Lung (tissue), 12 donors: ENCODE data around the gene PACSIN1. TPM values are rescaled to one million over a fixed set of nuclear protein-coding genes. Genes with fewer than 3 reads are reported as not detected.

Experiments used
- ATAC-seq: fragments of 200-7000 bp; cut with Tn5 transposase; one replicate; pipeline ENCODE4 v1.9.1; 2020; ENCODE audit warnings: moderate number of reproducible peaks; ENCODE audit not compliant: insufficient read depth, low FRiP score
- DNase-seq, 3 donors: peaks; one replicate each; pipeline ENCODE4 v3.0.0-alpha.2; 2013 to 2017
- H3K27ac ChIP-seq, 2 donors: one replicate each; pipeline ENCODE4 v1.5.1; 2013; ENCODE audit warnings: mild to moderate bottlenecking in 2 of 2, moderate library complexity in 2 of 2, control low read depth in 1 of 2, inconsistent platforms in 1 of 2, low read depth in 1 of 2, low read length in 1 of 2
- H3K27me3 ChIP-seq, 3 donors: one replicate each; pipeline ENCODE4 v1.5.1; 2013; ENCODE audit warnings: low read length in 2 of 3; ENCODE audit not compliant: control insufficient read depth in 3 of 3, insufficient read depth in 3 of 3
- H3K36me3 ChIP-seq, 4 donors: one replicate each; pipeline ENCODE4 v1.5.1; 2013; ENCODE audit warnings: low read length in 4 of 4, mild to moderate bottlenecking in 1 of 4, moderate library complexity in 1 of 4; ENCODE audit not compliant: control insufficient read depth in 4 of 4, insufficient read depth in 4 of 4
- H3K4me1 ChIP-seq, 5 donors: one replicate each; pipeline ENCODE4 v1.5.1; 2013; ENCODE audit warnings: low read length in 5 of 5, mild to moderate bottlenecking in 2 of 5, moderate library complexity in 1 of 5; ENCODE audit not compliant: control insufficient read depth in 5 of 5, insufficient read depth in 5 of 5
- H3K4me3 ChIP-seq: one replicate; pipeline ENCODE4 v1.5.1; 2013; ENCODE audit warnings: mild to moderate bottlenecking, control low read depth, moderate library complexity
- H3K9ac ChIP-seq, 2 donors: one replicate each; pipeline ENCODE4 v1.5.1; 2013; ENCODE audit warnings: low read length in 2 of 2, control low read depth in 1 of 2; ENCODE audit not compliant: insufficient read depth in 1 of 2
- H3K9me3 ChIP-seq, 4 donors: one replicate each; pipeline ENCODE4 v1.5.1; 2013; ENCODE audit warnings: low read length in 3 of 4, mild to moderate bottlenecking in 1 of 4, moderate library complexity in 1 of 4; ENCODE audit not compliant: control insufficient read depth in 4 of 4, insufficient read depth in 3 of 4
- CTCF ChIP-seq: IDR thresholded peaks from 2 replicates; pipeline ENCODE4 v1.5.1; 2012; ENCODE audit warnings: mild to moderate bottlenecking; ENCODE audit errors: control extremely low read depth, extremely low read depth
- WGBS, 2 donors: extraction: QIAGEN DNeasy Blood & Tissue Kit; methylation state at CpG; one replicate each; pipeline ENCODE4 v1.1.7; 2013; 5-methylcytosine and 5-hydroxymethylcytosine counted together
- polyA plus RNA-seq, 2 donors: library from polyadenylated mRNA; stranded (reverse); fragments of 200-250 nt; gene quantifications; one replicate each; pipeline ENCODE4 v1.2.1, GENCODE V29; 2013
- total RNA-seq, 2 donors: library from RNA; depleted of rRNA in 1 of 2; stranded (reverse); fragments of >200 nt in 1 of 2; gene quantifications; one replicate each; pipeline ENCODE4 v1.2.1, GENCODE V29; 2014 to 2021
- donor health status: control.
- donor health status: control.
- donor health status: Bipolar disorder and iron deficiency.
- donor health status: healthy.
- donor health status: DM: yes; HTN: yes; CAD: no.

The PACSIN1 gene
- total and polyA plus RNA-seq, 4 donors, result 0.02 to 0.17 (median 0.12) TPM

GRCh38 chr6:34551720-34552119 is 85.8 kb downstream of the PACSIN1 start:
- WGBS, 2 donors, result 96 to 97% methylated on average over 8 of the region's 8 CpGs
- Histone ChIP-seq H3K9me3 (no peaks in the 10 kb centered on the region), H3K27ac (no peak overlapping the region), H3K4me3 (no peak overlapping the region), H3K9ac (no peak overlapping the region), H3K4me1 (peaks cover 0 to 10% (median 0%) of the 10 kb centered on the region in 5 donors), H3K27me3 (no peaks in the 10 kb centered on the region), H3K36me3 (no peaks in the 10 kb centered on the region)
- ATAC-seq, result no peak
- TF ChIP-seq CTCF, result no peak
- no peak for DNase-seq

GRCh38 chr6:34552620-34553019 is 86.7 kb downstream of the PACSIN1 start:
- no peak overlapping the region for H3K27ac ChIP-seq
- DNase-seq (no peak), ATAC-seq (no peak)
- no peak overlapping the region for H3K4me3 ChIP-seq
- no peak for TF ChIP-seq CTCF
- WGBS, 2 donors, result 83 to 93% methylated on average over 5 of the region's 5 CpGs
- no peak overlapping the region for H3K9ac ChIP-seq
- H3K36me3 ChIP-seq, result no peaks in the 10 kb centered on the region
- H3K9me3 ChIP-seq, result no peaks in the 10 kb centered on the region
- H3K4me1 ChIP-seq, result peaks cover 0 to 8% (median 0%) of the 10 kb centered on the region in 5 donors
- H3K27me3 ChIP-seq, result no peaks in the 10 kb centered on the region

GRCh38 chr6:34553146-34553545 is 87.3 kb downstream of the PACSIN1 start:
- Histone ChIP-seq H3K9ac (no peak overlapping the region), H3K27ac (no peak overlapping the region)

More at GRCh38 chr6:34553146-34553545, 87.3 kb downstream of the PACSIN1 start:
- Histone ChIP-seq H3K36me3 (no peaks in the 10 kb centered on the region), H3K9me3 (no peaks in the 10 kb centered on the region), H3K27me3 (no peaks in the 10 kb centered on the region), H3K4me3 (no peak overlapping the region), H3K4me1 (peaks cover 0 to 8% (median 0%) of the 10 kb centered on the region in 5 donors)
- DNase-seq, result no peak
- 70 to 89% methylated on average over 4 of the region's 4 CpGs for WGBS, 2 donors
- no peak for ATAC-seq
- TF ChIP-seq CTCF, result no peak
